ENCODE results near the gene GNG14.

The GNG14 gene

GRCh38 chr19:12656899-12657571 is 30.8 kb upstream of the GNG14 start:
- Histone ChIP-seq H3K4me1 (ENCODE audit: insufficient read depth, low read length) (no peaks in the 10 kb centered on the region), H3K79me2 (ENCODE audit: insufficient read depth, low read length) (no peaks in the 10 kb centered on the region), H3K9ac (ENCODE audit: low read depth, low read length) (no peak overlapping the region), H4K20me1 (ENCODE audit: insufficient read depth, low read length) (no peaks in the 10 kb centered on the region; the same call in 1 of the 2 replicates), H3K27me3 (ENCODE audit: insufficient read depth, low read length, poor library complexity) (no peaks in the 10 kb centered on the region), H3K36me3 (ENCODE audit: insufficient read depth, low read length) (peaks cover 49% of the 10 kb centered on the region), H3K9me3 (ENCODE audit: insufficient read depth, low read length, severe bottlenecking) (no peaks in the 10 kb centered on the region), H2AFZ (ENCODE audit: low read depth, low read length) (no peak overlapping the region), H3K4me2 (ENCODE audit: insufficient read depth, low read length) (no peak overlapping the region), H3K4me3 (ENCODE audit: low read depth in 1 of 2, low read length in 2 of 2) (no peak overlapping the region), H3K27ac (ENCODE audit: low read length) (no peak overlapping the region)
- TF ChIP-seq EZH2 (IDR thresholded peaks at IDR 0.05; ENCODE audit: borderline replicate concordance, low read depth, low read length, severe bottlenecking) = no peak
- no peak for TF ChIP-seq CTCF (IDR thresholded peaks at IDR 0.05; ENCODE audit: borderline replicate concordance, extremely low read depth, low read length, poor library complexity, severe bottlenecking)
- ATAC-seq (ENCODE audit: insufficient read depth, low read depth) (peak; percentile 50; the same call in 2 of the 3 replicates), DNase-seq (peak; percentile 43)

GRCh38 chr19:12657966-12658365 is 29.8 kb upstream of the GNG14 start:
- Histone ChIP-seq H3K4me3 (ENCODE audit: low read depth in 1 of 2, low read length in 2 of 2) (no peak overlapping the region), H3K9ac (ENCODE audit: low read depth, low read length) (no peak overlapping the region), H3K4me1 (ENCODE audit: insufficient read depth, low read length) (no peaks in the 10 kb centered on the region), H4K20me1 (ENCODE audit: insufficient read depth, low read length) (no peaks in the 10 kb centered on the region; the same call in 1 of the 2 replicates), H3K27me3 (ENCODE audit: insufficient read depth, low read length, poor library complexity) (no peaks in the 10 kb centered on the region), H3K27ac (ENCODE audit: low read length) (no peak overlapping the region), H2AFZ (ENCODE audit: low read depth, low read length) (no peak overlapping the region), H3K4me2 (ENCODE audit: insufficient read depth, low read length) (no peak overlapping the region), H3K9me3 (ENCODE audit: insufficient read depth, low read length, severe bottlenecking) (no peaks in the 10 kb centered on the region), H3K79me2 (ENCODE audit: insufficient read depth, low read length) (no peaks in the 10 kb centered on the region), H3K36me3 (ENCODE audit: insufficient read depth, low read length) (peaks cover 54% of the 10 kb centered on the region)
- TF ChIP-seq CTCF (IDR thresholded peaks at IDR 0.05; ENCODE audit: borderline replicate concordance, extremely low read depth, low read length, poor library complexity, severe bottlenecking) (no peak), EZH2 (IDR thresholded peaks at IDR 0.05; ENCODE audit: borderline replicate concordance, low read depth, low read length, severe bottlenecking) (no peak)
- no peak for DNase-seq
- ATAC-seq (ENCODE audit: insufficient read depth, low read depth) = no peak

- no peaks in the 10 kb centered on the region; the same call in 1 of the 2 replicates for H4K20me1 ChIP-seq (ENCODE audit: insufficient read depth, low read length)
- no peak for ATAC-seq (ENCODE audit: insufficient read depth, low read depth)
- H3K36me3 ChIP-seq (ENCODE audit: insufficient read depth, low read length) = peaks cover 64% of the 10 kb centered on the region
These were observed 26.8 kb upstream of the GNG14 start for GRCh38 chr19:12660980-12661379.

More at GRCh38 chr19:12660980-12661379, 26.8 kb upstream of the GNG14 start:
- H2AFZ ChIP-seq (ENCODE audit: low read depth, low read length) = no peak overlapping the region
- DNase-seq = no peak
- no peaks in the 10 kb centered on the region for H3K27me3 ChIP-seq (ENCODE audit: insufficient read depth, low read length, poor library complexity)
- no peaks in the 10 kb centered on the region for H3K9me3 ChIP-seq (ENCODE audit: insufficient read depth, low read length, severe bottlenecking)
- no peak overlapping the region for H3K4me2 ChIP-seq (ENCODE audit: insufficient read depth, low read length)
- H3K4me1 ChIP-seq (ENCODE audit: insufficient read depth, low read length) = peaks cover 12% of the 10 kb centered on the region
- no peak overlapping the region for H3K27ac ChIP-seq (ENCODE audit: low read length)
- TF ChIP-seq EZH2 (IDR thresholded peaks at IDR 0.05; ENCODE audit: borderline replicate concordance, low read depth, low read length, severe bottlenecking) = no peak
- no peak for TF ChIP-seq CTCF (IDR thresholded peaks at IDR 0.05; ENCODE audit: borderline replicate concordance, extremely low read depth, low read length, poor library complexity, severe bottlenecking)
- H3K4me3 ChIP-seq (ENCODE audit: low read depth in 1 of 2, low read length in 2 of 2) = no peak overlapping the region
- H3K9ac ChIP-seq (ENCODE audit: low read depth, low read length) = no peak overlapping the region
- H3K79me2 ChIP-seq (ENCODE audit: insufficient read depth, low read length) = peaks cover 13% of the 10 kb centered on the region
